Adipose tissue (tissue), 3 donors: ENCODE results near the gene APOO. TPM values are rescaled to one million over a fixed set of nuclear protein-coding genes. Genes with fewer than 3 reads are reported as not detected.
"Not testable (repeated sequence)": the region's sequence is repeated elsewhere in the genome, so short reads cannot be mapped to it uniquely, and the experiment has no call there.

Experiments used
- H3K27ac ChIP-seq: one replicate; pipeline ENCODE4 v1.5.1; 2013; ENCODE audit warnings: low read depth, low read length
- whole genome bisulfite sequencing, 3 donors: extraction: QIAGEN DNeasy Blood & Tissue Kit; methylation state at CpG; one replicate each; pipeline ENCODE4 v1.1.7; 2013; 5-methylcytosine and 5-hydroxymethylcytosine counted together
- polyA plus RNA-seq, 3 donors: library from polyadenylated mRNA; stranded (reverse); fragments of 200-250 nt; gene quantifications; one replicate each; pipeline ENCODE4 v1.2.3, GENCODE V29; 2013
- donor health status: healthy with polysubstance abuse.
- donor health status: Bipolar disorder and iron deficiency.
- donor health status: healthy.

Gene APOO
- polyA plus RNA-seq, 3 donors, result 8.7 to 15.8 (median 11.7) TPM

DNA sequence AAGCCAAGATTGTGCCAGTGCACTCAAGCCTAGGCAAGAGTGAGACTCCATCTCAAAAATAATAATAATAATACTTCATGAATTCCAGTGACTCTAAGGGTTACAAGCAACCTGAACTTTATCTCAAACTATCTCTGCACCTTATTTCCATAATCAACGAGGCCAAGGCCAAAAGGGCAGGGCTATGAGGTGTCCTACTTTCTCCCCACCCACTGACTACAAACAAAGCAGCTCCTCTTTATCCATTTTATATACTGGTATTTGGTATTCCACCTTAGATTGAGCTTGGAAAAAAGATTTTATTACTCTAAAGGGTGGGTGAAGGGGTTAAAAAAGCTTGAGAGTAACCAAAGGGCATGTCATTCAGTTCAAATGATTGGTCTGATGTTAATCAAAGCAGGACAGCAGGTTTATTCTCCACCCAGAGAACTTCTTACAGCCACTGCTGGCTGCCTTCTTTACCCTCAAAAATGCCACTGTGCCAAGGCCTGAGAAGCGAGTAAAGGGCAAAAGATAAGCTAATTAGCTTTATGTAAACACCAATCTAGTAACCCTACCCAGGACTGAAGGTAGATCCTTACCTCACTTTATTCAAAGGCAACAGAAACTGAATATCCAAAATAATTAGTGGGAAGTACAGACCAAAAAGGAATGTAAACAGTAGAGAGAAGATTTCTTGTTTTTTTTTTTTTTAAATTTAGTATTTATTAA is 28.2 kb downstream of the APOO start:
- 24 to 77% (median 58%) methylated on average over 2 of the region's 2 CpGs for WGBS, 3 donors
- no peak overlapping the region for H3K27ac ChIP-seq

DNA sequence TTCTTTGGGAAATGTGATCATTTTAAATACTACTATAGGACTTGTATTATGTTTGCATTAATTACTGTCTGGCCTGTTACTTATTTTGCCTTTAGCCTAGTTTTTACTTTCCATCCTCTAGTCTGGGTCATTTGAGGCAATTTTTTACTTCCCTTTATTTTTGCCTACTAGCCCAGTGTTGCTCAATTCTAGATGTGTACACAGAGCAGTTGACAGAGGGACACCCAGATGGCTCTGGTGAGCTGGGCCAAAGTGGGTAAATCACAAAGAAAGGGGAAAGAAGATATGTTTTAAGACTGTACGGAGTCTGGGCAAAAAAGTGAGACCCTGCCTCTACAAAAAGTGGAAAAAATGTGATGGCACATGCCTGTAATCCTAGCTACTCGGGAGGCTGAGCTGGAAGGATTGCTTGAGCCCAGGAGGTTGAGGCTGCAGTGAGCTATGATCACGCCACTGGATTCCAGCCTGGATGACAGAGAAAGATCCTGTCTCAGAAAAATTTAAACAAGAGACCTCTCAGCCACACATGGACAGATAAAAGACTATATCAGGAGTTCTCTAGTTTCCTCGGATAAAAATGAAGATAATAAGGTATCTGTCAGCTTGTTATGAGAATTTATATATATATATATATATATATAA is 35.7 kb downstream of the APOO start:
- 55 to 78% (median 61%) methylated on average over 4 of the region's 4 CpGs for WGBS, 3 donors
- no peak overlapping the region for H3K27ac ChIP-seq

DNA sequence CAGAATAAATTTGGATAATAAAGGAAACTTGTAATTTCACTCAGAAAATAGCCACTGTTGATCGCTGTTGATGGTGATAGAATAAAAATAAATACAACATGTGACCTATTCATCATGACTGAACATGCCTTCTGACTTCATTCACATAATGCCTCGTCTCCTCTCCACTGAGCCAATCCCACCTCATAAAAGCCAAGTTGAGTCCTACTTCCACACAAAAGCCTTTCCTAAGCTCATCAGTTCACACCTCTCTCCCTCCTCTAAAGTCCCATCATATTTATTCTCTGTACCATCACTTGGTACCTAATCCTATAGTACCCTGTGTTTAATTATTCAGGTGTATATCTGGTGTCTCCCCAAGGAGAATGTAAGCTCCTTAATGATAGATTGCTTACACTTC is 37.7 kb downstream of the APOO start:
- WGBS, 3 donors, result 82 to 97% (median 92%) methylated on average over 2 of the region's 2 CpGs
- H3K27ac ChIP-seq, result no peak overlapping the region

DNA sequence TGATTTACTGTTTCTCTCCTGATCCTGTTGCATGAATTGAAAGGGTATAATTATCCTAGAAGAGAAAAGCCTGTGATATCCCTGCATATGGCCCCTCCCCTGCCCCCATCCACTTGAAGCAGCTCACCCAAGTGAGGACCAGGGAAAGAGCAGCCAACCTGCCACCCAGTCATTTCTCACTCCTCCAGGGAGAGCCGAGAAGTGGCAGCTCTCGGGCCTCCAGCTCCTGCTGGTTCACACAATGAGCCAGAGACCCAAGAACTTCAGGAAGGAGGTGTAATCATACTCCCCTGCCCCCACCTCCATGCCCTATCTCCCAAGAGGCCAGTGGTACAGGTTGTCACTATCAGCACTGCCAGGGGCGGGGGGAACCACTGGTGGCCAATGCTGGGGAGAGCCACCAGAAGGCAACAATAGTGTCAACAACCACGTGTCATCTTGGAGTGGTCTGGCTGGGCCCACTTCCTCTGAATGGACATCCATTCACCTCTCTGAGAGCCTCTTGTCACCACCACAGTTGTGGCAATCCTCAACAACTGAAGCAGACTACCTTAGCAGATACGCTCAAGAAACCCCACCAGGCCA is 42.9 kb downstream of the APOO start:
- H3K27ac ChIP-seq, result no peak overlapping the region
- WGBS, 3 donors, result 80 to 94% (median 94%) methylated on average over 2 to 5 of the region's 5 CpGs

DNA sequence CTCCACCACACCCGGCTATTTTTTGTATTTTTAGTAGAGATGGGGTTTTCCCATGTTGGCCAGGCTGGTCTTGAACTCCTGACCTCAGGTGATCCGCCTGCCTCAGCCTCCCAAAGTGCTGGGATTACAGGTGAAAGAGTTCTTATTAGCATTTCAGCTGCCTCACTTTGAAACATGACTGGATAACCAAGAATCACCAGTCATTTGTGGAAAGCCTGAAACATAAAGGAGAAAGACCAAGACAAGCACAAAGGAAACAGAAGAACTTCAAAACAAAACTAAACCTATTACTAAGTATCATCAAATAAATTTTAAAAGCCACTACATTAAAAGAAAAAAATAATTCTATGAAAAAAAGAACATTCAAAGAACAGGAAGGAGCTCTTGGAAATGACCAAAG is 45.8 kb downstream of the APOO start:
- 72 to 100% (median 91%) methylated on average over 2 of the region's 2 CpGs for WGBS, 3 donors
- H3K27ac ChIP-seq, result not testable (repeated sequence)

DNA sequence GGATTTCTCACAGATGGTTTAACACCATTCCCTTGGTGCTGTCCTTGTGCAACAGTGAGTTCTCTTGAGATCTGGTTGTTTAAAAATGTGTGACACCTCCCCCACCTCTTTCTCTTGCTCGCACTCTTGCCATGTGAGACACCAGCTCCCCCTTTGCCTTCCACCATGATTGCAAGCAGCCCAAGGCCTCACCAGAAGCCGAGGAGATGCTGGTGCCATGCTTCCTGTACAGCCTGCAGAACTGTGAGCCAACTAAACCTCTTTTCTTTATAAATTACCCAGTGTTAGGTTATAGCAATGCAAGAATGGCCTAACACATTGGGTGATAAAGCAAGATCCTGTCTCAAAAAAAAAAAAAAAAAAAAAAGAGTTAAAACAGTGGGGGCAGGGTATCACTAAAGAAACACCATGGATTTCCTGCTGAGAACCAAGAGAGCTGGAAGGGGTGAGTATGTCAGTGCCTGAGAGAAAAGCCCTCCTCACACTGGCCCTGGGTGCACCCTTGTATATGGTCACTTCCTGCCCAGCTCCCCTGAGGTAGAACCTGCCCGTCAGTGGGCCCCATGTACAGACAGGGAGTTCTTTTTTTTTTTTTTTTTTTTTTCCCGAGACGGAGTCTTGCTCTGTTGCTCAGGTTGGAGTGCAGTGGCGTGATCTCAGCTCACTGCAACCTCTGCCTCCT is 46.4 kb downstream of the APOO start:
- WGBS, 3 donors, result 78 to 100% (median 86%) methylated on average over 3 to 5 of the region's 6 CpGs
- H3K27ac ChIP-seq, result no peak overlapping the region

DNA sequence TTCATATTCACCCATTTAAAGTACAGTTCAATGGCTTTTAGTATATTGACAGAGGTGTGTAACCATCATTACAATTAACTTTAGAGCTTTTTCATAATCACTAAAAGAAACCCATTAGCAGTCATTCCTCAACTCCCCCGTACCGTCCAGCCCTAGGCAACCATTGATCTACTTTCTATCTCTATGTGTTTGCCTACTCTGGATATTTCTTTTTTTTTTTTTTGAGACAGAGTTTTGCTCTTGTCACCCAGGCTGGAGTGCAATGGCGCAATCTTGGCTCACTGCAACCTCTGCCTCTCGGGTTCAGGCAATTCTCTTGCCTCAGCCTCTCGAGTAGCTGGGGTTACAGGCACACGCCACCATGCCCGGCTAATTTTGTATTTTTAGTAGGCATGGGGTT is 48.5 kb downstream of the APOO start:
- WGBS, 3 donors, result 76 to 96% (median 81%) methylated on average over 6 to 7 of the region's 7 CpGs
- not testable (repeated sequence) for H3K27ac ChIP-seq

DNA sequence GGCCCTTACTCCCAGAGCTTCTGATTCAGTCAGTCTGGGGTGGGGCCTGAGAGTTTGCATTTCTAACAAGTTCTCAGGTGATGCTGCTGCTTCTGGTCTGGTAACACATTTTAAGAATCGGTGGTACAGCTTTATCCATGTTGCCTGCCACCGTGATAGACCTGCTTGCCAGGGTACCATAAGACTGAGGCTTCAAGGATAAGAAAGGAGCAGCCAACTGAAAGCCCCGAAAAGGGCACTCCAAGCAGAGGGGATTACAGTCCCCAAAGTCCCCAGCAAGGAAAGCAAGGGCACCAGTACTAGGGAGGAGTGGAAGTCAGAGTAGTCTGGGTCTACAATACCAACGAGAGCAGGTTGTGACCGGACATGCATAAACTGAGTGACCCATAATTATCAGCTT is 49.8 kb downstream of the APOO start:
- WGBS, 3 donors, result 83 to 97% (median 90%) methylated on average over 5 of the region's 5 CpGs
- no peak overlapping the region for H3K27ac ChIP-seq

DNA sequence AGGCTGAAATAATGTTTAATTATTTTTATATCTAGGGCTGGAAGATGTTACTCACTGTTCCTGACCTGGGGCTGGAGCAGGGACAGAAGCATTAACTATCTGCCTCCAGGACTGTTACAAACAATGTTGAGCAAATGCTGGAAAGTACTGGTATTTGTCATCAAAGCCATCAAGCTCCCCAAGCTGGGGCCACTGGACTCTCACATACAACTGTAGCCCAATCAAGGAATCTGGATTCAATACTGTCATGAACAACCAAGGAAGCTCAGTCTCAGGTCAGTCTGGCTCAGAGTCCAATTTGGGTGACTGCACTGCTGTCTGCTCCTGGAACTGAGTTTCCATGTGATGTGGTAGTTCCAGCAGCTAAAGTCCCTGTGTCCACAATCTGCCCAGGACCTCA is 50.4 kb downstream of the APOO start:
- H3K27ac ChIP-seq, result no peak overlapping the region

DNA sequence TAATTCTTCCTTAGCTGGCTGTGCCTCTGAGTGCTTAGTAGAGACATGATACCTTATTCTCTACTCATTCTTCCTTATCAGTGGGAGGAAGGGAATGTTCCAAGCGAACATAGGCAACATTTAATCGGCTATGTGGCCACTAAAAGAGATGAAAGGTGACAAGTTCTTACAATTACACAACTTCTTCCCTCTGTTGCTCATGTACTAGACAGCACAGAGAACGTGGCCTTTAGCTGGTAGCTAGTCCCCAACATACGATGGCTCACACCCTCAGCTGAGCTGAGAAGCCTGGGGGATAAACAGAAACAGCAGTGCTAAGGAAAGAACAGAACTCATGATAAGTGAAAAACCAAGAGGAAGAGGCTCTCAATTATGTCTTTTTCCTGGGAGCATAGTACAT is 52.2 kb downstream of the APOO start:
- 57 to 88% (median 63%) methylated on average over 4 of the region's 4 CpGs for WGBS, 3 donors
- H3K27ac ChIP-seq, result no peak overlapping the region

DNA sequence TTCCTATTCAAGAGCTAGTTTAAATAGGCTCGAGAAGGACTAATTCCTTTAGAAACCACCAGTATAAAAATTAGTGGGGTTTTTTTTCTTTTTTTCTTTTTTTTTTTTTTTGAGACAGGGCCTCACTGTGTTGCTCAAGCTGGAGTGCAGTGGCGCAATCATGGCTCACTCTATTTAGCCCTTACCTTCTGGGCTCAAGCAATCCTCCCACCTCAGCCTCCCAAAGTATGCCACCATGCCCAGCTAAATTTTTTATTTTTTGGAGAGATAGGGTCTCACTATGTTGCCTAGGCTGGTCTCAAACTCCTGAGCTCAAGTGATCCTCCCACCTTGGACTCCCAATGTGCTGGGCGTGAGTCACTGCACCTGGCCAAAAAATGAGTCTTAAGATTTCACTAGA is 52.8 kb downstream of the APOO start:
- no peak overlapping the region for H3K27ac ChIP-seq
- WGBS, 3 donors, result 73 to 85% (median 77%) methylated on average over 3 of the region's 3 CpGs

DNA sequence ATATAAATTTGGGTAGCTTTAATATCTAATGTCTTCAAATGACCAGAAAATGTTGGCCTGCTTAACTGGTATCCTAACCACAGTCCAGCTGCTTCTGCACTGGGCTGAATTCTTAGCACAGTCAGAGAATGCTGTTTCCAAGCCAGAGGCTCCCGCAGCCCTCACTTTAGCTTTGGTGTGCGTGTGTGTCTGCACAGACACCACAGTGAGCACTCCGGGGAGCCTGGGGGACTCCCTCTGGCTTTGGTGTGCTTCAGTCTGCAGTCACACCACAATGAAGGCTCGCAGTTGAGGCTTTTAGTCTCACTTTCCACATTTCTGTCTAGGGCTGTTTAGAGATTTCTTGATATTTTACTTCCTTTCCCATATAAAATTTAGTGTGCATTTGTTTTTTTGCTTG is 53.6 kb downstream of the APOO start:
- no peak overlapping the region for H3K27ac ChIP-seq
- WGBS, 3 donors, result 64 to 86% (median 80%) methylated on average over 4 of the region's 4 CpGs

DNA sequence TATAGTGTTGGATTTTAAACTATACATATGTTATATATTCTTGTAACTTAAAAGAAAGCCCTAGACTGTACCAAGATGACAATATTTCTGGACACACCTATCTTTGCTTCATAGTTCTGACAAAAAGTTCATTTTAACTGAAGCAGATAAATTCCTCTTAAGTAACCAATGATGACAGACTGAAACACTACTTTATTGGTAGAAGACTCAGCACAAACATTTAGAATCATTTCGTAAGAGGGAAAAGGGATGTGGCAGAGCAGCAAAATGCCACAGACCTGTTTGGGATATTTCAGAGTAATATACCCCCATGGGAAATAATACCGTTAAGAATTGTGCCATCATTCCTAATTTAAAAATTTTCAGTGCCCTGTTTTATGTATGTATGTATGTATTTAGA is 56.2 kb downstream of the APOO start:
- no peak overlapping the region for H3K27ac ChIP-seq
- 52 to 92% (median 75%) methylated on average over 2 of the region's 2 CpGs for WGBS, 3 donors

DNA sequence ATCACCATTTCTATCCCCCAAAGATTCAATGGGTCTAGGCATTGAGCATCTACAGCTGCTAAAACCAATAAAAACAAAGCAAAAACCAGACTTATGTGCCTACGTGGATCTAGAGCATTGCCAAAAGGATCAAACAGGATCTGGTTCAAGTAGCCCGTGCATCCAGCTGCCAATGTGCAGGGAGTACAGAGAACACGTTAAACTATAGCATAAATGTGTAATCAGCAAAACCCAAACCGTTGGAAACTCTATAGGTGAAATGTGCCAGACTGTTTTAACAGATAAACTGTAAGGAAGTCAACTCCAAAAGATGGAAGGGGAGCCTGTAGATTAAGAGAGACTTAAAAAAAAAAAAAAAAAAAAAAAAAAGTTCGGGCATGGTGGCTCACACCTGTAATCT is 58.5 kb downstream of the APOO start:
- WGBS, 3 donors, result 84 to 98% (median 95%) methylated on average over 4 of the region's 5 CpGs
- no peak overlapping the region for H3K27ac ChIP-seq

DNA sequence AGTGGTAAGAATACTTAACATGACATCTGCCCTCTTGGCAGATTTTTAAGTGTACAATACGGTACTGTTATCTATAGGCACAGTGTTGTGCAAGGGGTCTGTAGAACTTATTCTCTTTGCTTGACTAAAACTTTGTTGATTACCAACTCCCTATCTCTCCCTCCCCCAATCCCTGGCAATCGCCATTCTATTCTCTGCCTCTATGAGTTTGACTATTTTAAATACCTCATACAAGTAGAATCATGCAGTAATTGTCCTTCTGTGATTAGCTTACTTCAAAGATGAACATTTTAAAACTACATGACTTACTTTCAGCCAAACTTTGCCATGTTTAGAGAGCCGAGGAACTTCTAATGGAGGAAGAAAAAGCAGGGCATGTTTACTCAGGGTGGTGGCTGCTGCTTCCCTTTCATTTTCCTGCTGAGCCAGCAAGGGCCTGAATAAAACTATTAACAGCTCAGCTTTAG is 62.4 kb downstream of the APOO start:
- 18 to 39% (median 21%) methylated on average over 3 of the region's 3 CpGs for WGBS, 3 donors
- H3K27ac ChIP-seq, result no peak overlapping the region

DNA sequence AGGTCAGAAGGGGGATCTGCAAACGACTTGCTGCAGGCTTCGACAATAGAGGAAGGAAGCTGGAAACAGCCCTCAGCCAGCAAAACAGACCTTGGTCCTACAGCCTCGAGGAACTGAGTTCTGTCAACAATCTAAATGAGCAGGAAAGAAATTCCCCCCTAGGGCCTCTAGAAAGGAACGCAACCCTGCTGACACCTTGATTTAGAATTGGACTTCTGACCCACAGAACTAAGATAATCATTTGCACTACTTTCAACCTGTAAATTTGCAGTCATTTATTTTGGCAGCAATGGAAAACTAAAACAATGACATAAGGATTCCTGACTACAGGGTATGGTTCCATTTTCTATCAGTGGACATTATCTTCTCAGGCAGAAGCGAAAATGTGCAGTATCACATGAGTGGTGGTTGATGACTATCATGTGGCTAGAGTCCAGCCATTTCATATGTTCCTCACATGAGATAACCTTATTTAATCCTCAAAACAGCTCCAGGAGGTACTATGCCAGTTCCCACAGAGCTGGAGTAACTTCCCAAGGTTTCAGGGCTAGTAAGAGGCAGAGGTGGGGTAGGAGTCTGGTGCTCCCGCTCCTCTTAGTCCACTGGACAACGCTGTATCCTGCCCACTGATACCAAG is 63.1 kb downstream of the APOO start:
- no peak overlapping the region for H3K27ac ChIP-seq
- WGBS, 3 donors, result 24 to 52% (median 41%) methylated on average over 7 of the region's 7 CpGs

DNA sequence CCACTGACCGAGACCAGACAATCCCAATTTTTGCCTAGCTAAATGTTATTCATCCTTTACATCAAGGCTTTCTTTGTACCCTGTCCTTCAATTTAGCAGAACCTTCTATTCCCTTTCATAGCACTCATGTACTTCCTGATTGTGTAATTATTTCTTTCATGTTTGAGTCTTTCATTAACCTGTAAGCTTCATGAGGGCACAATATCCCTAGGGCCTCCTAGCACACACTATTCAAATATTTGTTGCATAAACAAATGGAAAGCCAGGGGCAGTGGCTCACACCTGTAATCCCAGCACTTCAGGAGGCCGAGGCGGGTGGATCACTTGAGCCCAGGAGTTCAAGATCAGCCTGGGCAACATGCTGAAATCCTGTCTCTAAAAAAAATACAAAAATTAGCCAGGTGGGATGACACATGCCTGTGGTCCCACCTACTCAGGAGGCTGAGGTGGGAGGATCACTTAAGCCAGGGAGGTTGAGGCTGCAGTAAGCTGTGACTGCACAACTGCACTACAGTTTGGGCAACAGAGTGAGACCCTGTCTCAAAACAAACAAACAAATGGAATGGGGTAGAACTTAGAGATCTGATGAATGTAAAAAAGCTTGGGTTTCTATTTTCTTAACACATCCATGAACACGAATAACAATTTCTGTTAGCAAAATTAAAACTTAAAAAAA is 65.8 kb downstream of the APOO start:
- 84 to 97% (median 86%) methylated on average over 4 of the region's 4 CpGs for WGBS, 3 donors
- H3K27ac ChIP-seq, result no peak overlapping the region

DNA sequence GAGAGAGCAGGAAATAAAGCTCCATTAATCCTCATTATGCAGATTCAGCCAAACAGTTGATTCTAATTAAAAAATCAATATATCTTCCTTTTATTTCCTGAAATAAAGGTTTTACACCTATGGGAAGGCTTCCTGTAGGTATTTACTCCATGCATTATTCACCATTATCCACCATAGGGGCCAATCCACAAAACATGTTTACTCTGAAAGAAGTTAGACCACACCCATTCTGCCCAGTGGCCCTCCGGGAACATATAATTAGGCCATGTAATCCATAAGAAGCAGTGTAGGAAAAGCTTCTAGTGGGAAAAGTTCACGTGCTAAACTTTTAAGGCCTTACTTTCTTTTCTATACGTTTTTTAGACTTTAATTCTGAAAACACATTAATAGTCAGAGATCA is 67.1 kb downstream of the APOO start:
- whole genome bisulfite sequencing, 3 donors, result 57 to 80% (median 75%) methylated on average over 3 of the region's 3 CpGs
- no peak overlapping the region for H3K27ac ChIP-seq
